SK-N-SH (cell line): ENCODE measurements around the gene XCL1. TPM values are rescaled to one million over a fixed set of nuclear protein-coding genes. Genes with fewer than 3 reads are reported as not detected.
"Not testable (repeated sequence)": the region's sequence is repeated elsewhere in the genome, so short reads cannot be mapped to it uniquely, and the experiment has no call there.

Experiments used
- CTCF ChIA-PET: fragments of 300-600, 350-600 bp; formaldehyde crosslinking; extraction: SDS; loops from one replicate; lab custom pipeline; 2021; lab: Yijun Ruan, JAX
- POLR2A ChIA-PET: fragments of 350-600 bp; sonication (Branson Sonifier 250); formaldehyde crosslinking; extraction: SDS; loops from one replicate; lab custom pipeline; 2020; ENCODE audit warnings: antibody characterized with exemption, inconsistent platforms; lab: Yijun Ruan, JAX
- DNase-seq: peaks from one replicate; pipeline ENCODE4 v3.0.0; 2012
- H2AFZ ChIP-seq: fragments of 200-600 bp; sonication (generic); 2 replicates; pipeline ENCODE4 v1.8.1; 2016; ENCODE audit warnings: antibody characterized with exemption, mild to moderate bottlenecking, low read depth
- H3F3A ChIP-seq: fragments of 200-600 bp; sonication (generic); replicated peaks from 2 replicates; pipeline ENCODE3; 2016; ENCODE audit warnings: antibody characterized with exemption, mild to moderate bottlenecking; ENCODE audit not compliant: insufficient read depth
- H3K27ac ChIP-seq, 2 experiments: fragments of 200-500 bp in 1 of 2; fragments of 200-600 bp in 1 of 2; sonication (Bioruptor generic) in 1 of 2; sonication (generic), shearing (Covaris generic) in 1 of 2; 2 replicates each; pipeline versions ENCODE4 v1.5.1 to v1.6.1; 2014 to 2016; ENCODE audit warnings: low read depth in 2 of 2, inconsistent platforms in 1 of 2, low read length in 1 of 2, mild to moderate bottlenecking in 1 of 2, mixed read lengths in 1 of 2
- H3K27me3 ChIP-seq: fragments of 200-600 bp; sonication (generic), shearing (Covaris generic); 2 replicates; pipeline ENCODE4 v1.6.1; 2016; ENCODE audit warnings: mixed run types; ENCODE audit not compliant: insufficient read depth
- H3K36me3 ChIP-seq, 2 experiments: fragments of 200-500 bp in 1 of 2; fragments of 200-600 bp in 1 of 2; sonication (Bioruptor generic) in 1 of 2; sonication (generic) in 1 of 2; replicated peaks in 1 of 2; 2 replicates each; pipeline versions ENCODE3 to v1.5.1; 2014 to 2016; ENCODE audit warnings: low read length in 1 of 2, mild to moderate bottlenecking in 1 of 2; ENCODE audit not compliant: insufficient read depth in 2 of 2, control insufficient read depth in 1 of 2
- H3K4me1 ChIP-seq, 2 experiments: fragments of 200-500 bp in 1 of 2; fragments of 200-600 bp in 1 of 2; sonication (Bioruptor generic) in 1 of 2; sonication (generic), shearing (Covaris generic) in 1 of 2; 2 replicates each; pipeline versions ENCODE4 v1.5.1 to v1.6.1; 2014 to 2016; ENCODE audit warnings: low read depth in 1 of 2, low read length in 1 of 2, mixed run types in 1 of 2; ENCODE audit not compliant: insufficient read depth in 2 of 2, control insufficient read depth in 1 of 2
- H3K4me2 ChIP-seq: fragments of 200-600 bp; sonication (generic), shearing (Covaris generic); 2 replicates; pipeline ENCODE4 v1.6.1; 2017; ENCODE audit warnings: mixed run types
- H3K4me3 ChIP-seq, 2 experiments: fragments of 200-500 bp in 1 of 2; fragments of 200-600 bp in 1 of 2; sonication (Bioruptor generic) in 1 of 2; sonication (generic), shearing (Covaris generic) in 1 of 2; 2 replicates each; pipeline versions ENCODE4 v1.5.1 to v1.8.1; 2014 to 2016; ENCODE audit warnings: low read depth in 2 of 2, inconsistent platforms in 1 of 2, low read length in 1 of 2, mild to moderate bottlenecking in 1 of 2, mixed read lengths in 1 of 2, moderate library complexity in 1 of 2
- H3K79me2 ChIP-seq: fragments of 200-600 bp; sonication (generic); 2 replicates; pipeline ENCODE4 v1.8.1; 2017; ENCODE audit warnings: mild to moderate bottlenecking; ENCODE audit not compliant: insufficient read depth
- H3K9ac ChIP-seq: fragments of 200-600 bp; sonication (generic); 2 replicates; pipeline ENCODE4 v1.6.1; 2017; ENCODE audit warnings: mixed run types
- H3K9me2 ChIP-seq: fragments of 200-600 bp; sonication (generic); 2 replicates; pipeline ENCODE4 v1.6.1; 2017; ENCODE audit warnings: mixed run types
- H3K9me3 ChIP-seq: fragments of 200-600 bp; sonication (generic); 2 replicates; pipeline ENCODE4 v1.6.1; 2017; ENCODE audit warnings: mixed run types, mild to moderate bottlenecking, moderate library complexity
- H4K20me1 ChIP-seq: fragments of 200-600 bp; sonication (generic); 2 replicates; pipeline ENCODE4 v1.6.1; 2017; ENCODE audit warnings: mild to moderate bottlenecking, mixed run types; ENCODE audit not compliant: insufficient read depth
- CHD2 ChIP-seq: fragments of 150-350 bp; IDR thresholded peaks from 2 replicates; pipeline ENCODE4 v1.6.1; 2018; ENCODE audit warnings: low read length; ENCODE audit not compliant: partially characterized antibody
- EP300 ChIP-seq, 2 experiments: IDR thresholded peaks; 2 replicates each; pipeline versions ENCODE4 v1.4.0 to v1.6.1; 2012; ENCODE audit warnings: borderline replicate concordance in 1 of 2, low read depth in 1 of 2, low read length in 1 of 2
- FOXJ3 ChIP-seq: sonication (generic); formaldehyde crosslinking; IDR thresholded peaks from 2 replicates; pipeline ENCODE4 v1.5.1; 2020; ENCODE audit warnings: mild to moderate bottlenecking, missing genetic modification reagents
- FOXM1 ChIP-seq: IDR thresholded peaks from 2 replicates; pipeline ENCODE4 v1.4.0; 2012; ENCODE audit warnings: low read depth, mild to moderate bottlenecking
- RAD21 ChIP-seq: IDR thresholded peaks from 2 replicates; pipeline ENCODE4 v1.6.1; 2012; ENCODE audit warnings: mild to moderate bottlenecking, low read length
- RCOR1 ChIP-seq: fragments of 150-350 bp; IDR thresholded peaks from 2 replicates; pipeline ENCODE4 v1.6.1; 2017; ENCODE audit warnings: antibody characterized with exemption, low read length
- REST ChIP-seq: IDR thresholded peaks from 2 replicates; pipeline ENCODE4 v1.6.1; 2012; ENCODE audit warnings: mild to moderate bottlenecking, low read depth, low read length, moderate library complexity
- SIN3A ChIP-seq: IDR thresholded peaks from 2 replicates; pipeline ENCODE4 v1.6.1; 2012; ENCODE audit warnings: low read depth, mild to moderate bottlenecking, low read length, moderate library complexity, borderline replicate concordance
- SMC3 ChIP-seq: IDR thresholded peaks from 2 replicates; pipeline ENCODE4 v1.6.1; 2012; ENCODE audit warnings: low read depth, low read length, improper control_type of control experiment
- ZBTB33 ChIP-seq: IDR thresholded peaks from 2 replicates; pipeline ENCODE4 v1.4.0; 2012; ENCODE audit warnings: low read depth, borderline replicate concordance
- WGBS: methylation state at CpG from one replicate; pipeline ENCODE4 v1.1.6; 2017; ENCODE audit warnings: low lambda C conversion rate; 5-methylcytosine and 5-hydroxymethylcytosine counted together
- polyA plus RNA-seq, 3 experiments: library from polyadenylated mRNA; depleted of rRNA; stranded (reverse); fragments of >200 nt; gene quantifications; 2 replicates each; pipeline ENCODE4 v1.2.3, GENCODE V29; 2012
- TF ChIP-seq, protein P1 (sequence below): IDR thresholded peaks from 2 replicates; pipeline ENCODE4; 2012
- TF ChIP-seq, protein P2 (sequence below): IDR thresholded peaks from 2 replicates; pipeline ENCODE4 v1.4.0; 2012; ENCODE audit warnings: low read depth

The XCL1 gene
- polyA plus RNA-seq, 1 of the 3 experiments (the other 2 are of a cell fraction) = not detected

GRCh38 chr1:168531615-168532345, 44.6 kb upstream of the XCL1 start:
- Histone ChIP-seq H3K4me1 (no peaks in the 10 kb centered on the region; a peak in 1 of 4 replicates), H2AFZ (no peak overlapping the region), H3F3A (no peaks in the 10 kb centered on the region), H3K4me3 (no peak overlapping the region), H3K9me2 (peaks cover 3% of the 10 kb centered on the region; the same call in 1 of the 2 replicates), H3K36me3 (no peaks in the 10 kb centered on the region), H3K4me2 (no peak overlapping the region), H3K9ac (no peak overlapping the region), H3K27me3 (no peaks in the 10 kb centered on the region), H3K9me3 (no peaks in the 10 kb centered on the region), H4K20me1 (no peaks in the 10 kb centered on the region), H3K79me2 (no peaks in the 10 kb centered on the region), H3K27ac (no peak overlapping the region)
- WGBS = 90% methylated on average over 2 of the region's 2 CpGs
- TF ChIP-seq CHD2 (no peak), FOXJ3 (no peak), EP300 (IDR thresholded peaks at IDR 0.05; ENCODE audit: borderline replicate concordance in 1 of 2, low read depth in 1 of 2, low read length in 1 of 2) (no peak), RCOR1 (no peak), RAD21 (no peak), SIN3A (no peak), FOXM1 (no peak), ZBTB33 (no peak)
- CTCF ChIA-PET = interaction anchor here (1.0 kb wide), 1 partner anchor 189 kb away, joined by 5 read pairs; no protein-coding TSS in a partner anchor
- DNase-seq = peak; percentile 6
- POLR2A ChIA-PET = no interaction called here

- Histone ChIP-seq H2AFZ (no peak overlapping the region), H3K79me2 (no peaks in the 10 kb centered on the region), H3K36me3 (no peaks in the 10 kb centered on the region)
- CTCF ChIA-PET = interaction anchor here (1.3 kb wide), 1 partner anchor 45 kb away, joined by 3 read pairs; no protein-coding TSS in a partner anchor
- TF ChIP-seq, protein P1, sequence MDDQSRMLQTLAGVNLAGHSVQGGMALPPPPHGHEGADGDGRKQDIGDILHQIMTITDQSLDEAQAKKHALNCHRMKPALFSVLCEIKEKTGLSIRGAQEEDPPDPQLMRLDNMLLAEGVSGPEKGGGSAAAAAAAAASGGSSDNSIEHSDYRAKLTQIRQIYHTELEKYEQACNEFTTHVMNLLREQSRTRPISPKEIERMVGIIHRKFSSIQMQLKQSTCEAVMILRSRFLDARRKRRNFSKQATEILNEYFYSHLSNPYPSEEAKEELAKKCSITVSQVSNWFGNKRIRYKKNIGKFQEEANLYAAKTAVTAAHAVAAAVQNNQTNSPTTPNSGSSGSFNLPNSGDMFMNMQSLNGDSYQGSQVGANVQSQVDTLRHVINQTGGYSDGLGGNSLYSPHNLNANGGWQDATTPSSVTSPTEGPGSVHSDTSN = no peak
- TF ChIP-seq, protein P2, sequence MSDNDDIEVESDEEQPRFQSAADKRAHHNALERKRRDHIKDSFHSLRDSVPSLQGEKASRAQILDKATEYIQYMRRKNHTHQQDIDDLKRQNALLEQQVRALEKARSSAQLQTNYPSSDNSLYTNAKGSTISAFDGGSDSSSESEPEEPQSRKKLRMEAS = no peak
- TF ChIP-seq SMC3 (no peak), REST (no peak)
- TF ChIP-seq, all 33 proteins: peak for 0
- H3K4me1 ChIP-seq = no peaks in the 10 kb centered on the region; a peak in 1 of 4 replicates
- DNase-seq = no peak
- no peaks in the 10 kb centered on the region for H4K20me1 ChIP-seq
- H3K4me3 ChIP-seq = no peak overlapping the region
- no peaks in the 10 kb centered on the region for H3K9me3 ChIP-seq
- POLR2A ChIA-PET = no interaction called here
- H3F3A ChIP-seq = no peaks in the 10 kb centered on the region
- no peaks in the 10 kb centered on the region for H3K9me2 ChIP-seq
- no peak overlapping the region for H3K9ac ChIP-seq
- H3K4me2 ChIP-seq = no peak overlapping the region
- H3K27me3 ChIP-seq = no peaks in the 10 kb centered on the region
- no peak overlapping the region for H3K27ac ChIP-seq
- 25% methylated on average over 1 of the region's 1 CpG for WGBS
Measured at GRCh38 chr1:168535536-168535935, 40.9 kb upstream of the XCL1 start.

- DNase-seq, H3K27me3 ChIP-seq, H3K79me2 ChIP-seq, H3K9me2 ChIP-seq, H3K4me2 ChIP-seq, H3K4me3 ChIP-seq, H3K9ac ChIP-seq, H3K9me3 ChIP-seq, H2AFZ ChIP-seq, POLR2A ChIA-PET, H3K36me3 ChIP-seq, H3K4me1 ChIP-seq, H4K20me1 ChIP-seq, H3K27ac ChIP-seq, H3F3A ChIP-seq: not testable (repeated sequence)
- 49% methylated on average over 7 of the region's 7 CpGs for WGBS
- CTCF ChIA-PET = interaction anchor here (0.6 kb wide), 1 partner anchor 1314 kb away, joined by 3 read pairs; no protein-coding TSS in a partner anchor
Measured at GRCh38 chr1:168540798-168541197, 35.6 kb upstream of the XCL1 start.
